ENCODE data around the gene GALNT4.

The GALNT4 gene

GRCh38 chr12:89524541-89525304, at the start of gene GALNT4:
Gene GALNT4 (minus strand): TSS chr12:89524796. CDS start chr12:89524549, 247 bp downstream.
- DNase-seq (ENCODE audit: low read depth in 2 of 2) = peak; percentile 46 to 47

- no peak for DNase-seq (ENCODE audit: low read depth in 2 of 2)
These were observed 48.6 kb upstream of the GALNT4 start for GRCh38 chr12:89573051-89573810.

GRCh38 chr12:89571491-89572195, 47.0 kb upstream of the GALNT4 start:
- no peak for DNase-seq (ENCODE audit: low read depth in 2 of 2)

GRCh38 chr12:89568484-89568883, 43.9 kb upstream of the GALNT4 start:
- DNase-seq (ENCODE audit: low read depth in 2 of 2) = no peak

DNA sequence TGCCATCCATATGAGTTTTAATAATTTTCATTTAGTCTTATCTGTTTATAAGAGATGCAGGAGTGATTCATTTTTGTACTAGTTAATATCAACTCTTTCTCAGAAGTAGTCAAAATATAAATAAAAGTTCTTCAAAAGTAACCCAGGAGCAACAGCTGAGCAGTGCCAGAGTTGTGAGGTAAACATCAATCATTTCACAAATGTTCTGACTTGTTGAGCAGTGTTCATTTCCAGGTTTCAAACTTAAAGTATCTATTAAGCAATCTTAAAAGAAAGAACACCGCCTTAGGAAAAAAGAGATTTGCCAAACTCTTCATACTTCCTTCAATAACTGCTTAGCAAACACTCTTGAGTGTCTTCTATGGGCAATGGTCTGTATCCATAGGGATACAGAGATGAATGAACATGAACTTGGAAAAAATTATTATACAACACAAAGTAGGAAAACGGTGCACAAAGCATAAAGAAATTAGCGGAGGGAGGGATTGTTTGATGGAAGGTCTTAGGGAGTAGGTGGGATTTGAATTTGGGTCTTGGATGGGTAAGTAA, 43.2 kb upstream of the GALNT4 start:
- no peak for DNase-seq (ENCODE audit: low read depth in 2 of 2)

DNA sequence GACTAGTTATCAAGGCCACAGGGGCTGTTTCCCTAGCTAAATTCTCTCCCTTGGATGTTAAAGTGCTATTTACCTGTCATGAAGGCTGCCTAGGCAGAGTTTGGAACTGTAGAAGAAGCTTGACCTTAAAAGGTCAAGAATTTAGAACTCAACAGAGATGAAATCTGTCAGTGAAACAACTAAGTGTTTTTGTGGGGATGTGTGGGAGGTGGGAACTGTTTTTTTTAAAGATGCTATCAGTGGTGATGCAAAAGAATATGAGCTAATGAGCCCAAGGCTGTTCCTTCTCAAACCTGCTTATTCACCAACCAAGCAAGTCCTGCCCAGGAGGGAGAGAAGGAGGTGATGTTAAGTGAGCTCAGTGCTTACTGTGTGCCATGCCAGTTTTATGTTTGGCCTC, 42.0 kb upstream of the GALNT4 start:
- no peak for DNase-seq (ENCODE audit: low read depth in 2 of 2)

- no peak for DNase-seq (ENCODE audit: low read depth in 2 of 2)
These were observed 40.4 kb upstream of the GALNT4 start for GRCh38 chr12:89565002-89565401.

GRCh38 chr12:89559753-89560152, 35.2 kb upstream of the GALNT4 start:
- DNase-seq (ENCODE audit: low read depth in 2 of 2) = no peak

DNA sequence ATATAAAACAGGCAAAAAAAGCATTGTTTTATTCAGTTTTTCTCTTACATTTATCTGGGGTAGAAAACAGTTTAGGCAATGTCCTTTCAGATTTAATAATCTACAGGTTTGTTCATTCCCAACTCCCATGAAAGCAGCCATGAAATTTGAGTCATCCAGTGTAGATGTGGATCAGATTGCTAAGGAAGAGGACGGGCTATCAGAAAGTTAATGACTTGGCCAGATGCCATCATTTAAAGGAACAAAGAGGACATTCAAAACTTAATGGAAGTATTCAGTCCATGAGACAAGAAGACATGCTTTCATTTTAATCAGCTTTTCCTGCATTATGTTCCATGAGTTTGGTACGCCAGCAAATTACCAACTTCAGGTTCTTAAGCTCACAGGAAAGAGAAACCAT, 32.4 kb upstream of the GALNT4 start:
- no peak for DNase-seq (ENCODE audit: low read depth in 2 of 2)

- DNase-seq (ENCODE audit: low read depth in 2 of 2) = no peak
These were observed 27.8 kb upstream of the GALNT4 start for GRCh38 chr12:89552376-89552775.

- no peak for DNase-seq (ENCODE audit: low read depth in 2 of 2)
These were observed 27.2 kb upstream of the GALNT4 start for GRCh38 chr12:89551747-89552146.

- no peak for DNase-seq (ENCODE audit: low read depth in 2 of 2)
These were observed 22.5 kb upstream of the GALNT4 start for GRCh38 chr12:89547101-89547500.

GRCh38 chr12:89546151-89546550, 21.6 kb upstream of the GALNT4 start:
- DNase-seq (ENCODE audit: low read depth in 2 of 2) = no peak

DNA sequence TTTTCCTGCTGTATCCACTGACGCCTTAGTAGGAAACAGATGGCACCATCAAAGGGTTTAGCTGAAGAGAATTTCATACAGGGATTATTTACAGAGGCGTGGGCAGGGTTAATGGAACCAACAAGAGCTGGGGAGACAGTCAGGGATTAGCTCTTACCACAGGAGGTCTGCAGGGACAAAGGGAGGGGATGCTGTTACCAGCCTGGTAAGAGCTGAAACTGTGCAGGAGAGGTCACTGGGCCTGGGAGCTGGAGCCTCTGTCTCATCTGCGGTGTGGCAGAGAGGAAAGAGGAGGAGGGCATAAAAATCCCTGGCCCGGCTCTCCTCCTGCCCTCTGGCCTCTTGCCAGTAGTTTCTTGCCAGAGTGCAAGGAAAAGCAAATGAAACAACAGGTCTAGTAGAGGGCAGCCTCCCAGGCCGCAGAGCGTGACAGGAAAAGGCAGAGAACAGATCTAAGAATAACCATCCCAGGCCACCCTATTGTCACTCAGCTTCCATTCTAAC, 20.1 kb upstream of the GALNT4 start:
- DNase-seq (ENCODE audit: low read depth in 2 of 2) = no peak

DNA sequence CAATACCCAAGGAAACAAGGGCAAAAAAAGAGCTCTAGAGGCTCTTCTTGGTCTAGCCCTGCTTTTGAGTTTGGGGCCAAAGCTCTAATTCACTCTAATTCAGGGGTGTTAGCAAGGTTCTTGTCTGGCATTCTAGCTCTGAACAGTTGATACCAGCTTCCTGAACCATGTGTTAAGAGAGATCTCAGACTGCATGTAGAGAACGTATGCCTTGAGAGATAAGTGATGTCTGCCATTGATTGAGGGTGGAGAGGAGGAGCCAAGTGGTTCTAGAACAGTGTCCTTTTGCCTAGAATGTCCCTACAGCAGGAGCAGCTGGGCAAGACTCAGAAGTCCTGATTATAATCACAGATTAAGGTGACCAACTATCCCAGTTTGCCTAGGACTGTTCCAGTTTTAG, 19.4 kb upstream of the GALNT4 start:
- no peak for DNase-seq (ENCODE audit: low read depth in 2 of 2)

DNA sequence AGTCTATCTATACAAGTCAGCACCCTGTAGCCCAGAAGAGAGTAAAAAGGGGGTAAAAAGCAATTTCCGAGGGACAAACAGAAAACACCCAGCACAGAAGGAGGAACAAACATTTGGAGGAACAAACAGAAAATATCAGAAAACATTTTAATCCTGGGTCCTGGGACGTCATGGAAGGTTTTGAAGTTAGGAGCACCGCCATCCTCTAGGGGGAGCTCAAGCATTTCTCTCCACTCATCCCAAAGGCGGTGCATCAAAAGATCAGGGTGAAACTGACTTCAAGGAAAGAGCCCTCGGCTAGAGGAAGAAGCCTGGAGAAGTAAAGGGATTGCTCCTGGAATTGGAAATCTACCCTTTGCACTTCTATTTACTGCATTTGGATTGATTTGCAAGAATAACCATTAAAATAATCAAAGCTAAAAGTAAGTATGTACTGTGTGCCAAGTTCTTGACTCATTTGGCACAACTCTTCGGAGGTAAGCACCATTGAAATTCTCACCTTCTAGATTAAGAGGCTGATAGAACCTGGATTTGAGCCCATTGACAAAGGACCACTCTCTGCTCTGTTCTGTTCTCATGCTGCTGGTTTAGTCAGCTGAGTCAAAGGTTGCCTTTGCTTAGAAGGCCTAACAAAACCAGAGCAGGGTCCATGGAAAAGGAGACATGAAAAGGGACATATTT, 18.5 kb upstream of the GALNT4 start:
- DNase-seq (ENCODE audit: low read depth in 2 of 2) = peak; percentile 25 to 55

- no peak for DNase-seq (ENCODE audit: low read depth in 2 of 2)
These were observed 17.6 kb upstream of the GALNT4 start for GRCh38 chr12:89542236-89542635.

- no peak for DNase-seq (ENCODE audit: low read depth in 2 of 2)
These were observed 16.0 kb upstream of the GALNT4 start for GRCh38 chr12:89540586-89540985.

DNA sequence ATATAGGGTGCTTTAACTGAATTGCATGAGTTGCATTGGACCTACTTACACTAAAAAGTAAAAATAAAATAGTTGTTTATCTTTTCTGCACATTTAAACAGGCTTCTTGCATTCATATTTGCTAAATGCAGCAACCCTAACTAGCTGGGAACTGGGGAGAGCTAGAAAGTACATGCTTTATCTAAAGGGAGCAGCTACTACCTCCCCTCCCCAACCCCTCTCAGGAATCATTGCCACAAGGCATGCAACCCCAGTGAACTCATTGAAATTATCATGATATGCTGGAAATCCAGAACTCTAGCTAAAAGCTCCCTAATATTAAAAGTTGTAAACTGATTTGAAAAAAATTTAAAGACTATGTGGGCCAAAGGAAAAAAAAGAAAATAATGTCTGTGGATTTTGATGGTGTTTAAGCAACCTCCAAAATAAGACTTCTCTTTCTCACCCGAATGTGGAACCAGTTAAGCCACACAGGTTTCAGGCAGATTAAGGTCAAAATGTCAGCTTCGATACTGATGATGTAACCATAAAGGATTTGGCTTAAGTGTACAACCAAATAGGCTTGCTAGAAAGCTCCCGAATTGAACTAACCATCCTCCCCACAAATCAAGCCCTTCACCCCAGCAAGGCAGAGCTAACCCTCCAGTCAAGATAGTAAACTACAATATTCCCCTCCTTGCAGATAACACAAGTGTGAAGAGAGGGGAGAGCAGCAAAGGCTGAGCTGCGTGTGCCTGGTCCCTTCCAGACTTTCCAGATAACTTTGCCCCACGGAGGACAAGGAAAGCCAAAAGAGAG, 15.0 kb upstream of the GALNT4 start:
- no peak for DNase-seq (ENCODE audit: low read depth in 2 of 2)

- no peak for DNase-seq (ENCODE audit: low read depth in 2 of 2)
These were observed 14.3 kb upstream of the GALNT4 start for GRCh38 chr12:89538897-89539296.

- no peak for DNase-seq (ENCODE audit: low read depth in 2 of 2)
These were observed 12.8 kb upstream of the GALNT4 start for GRCh38 chr12:89537389-89537788.

Measured in activated CD4-positive, alpha-beta T cell treated with anti-CD3 and anti-CD28 coated beads for 24 hours (primary cell).